ENCODE measurements around the gene OPCML. TPM values are rescaled to one million over a fixed set of nuclear protein-coding genes. Genes with fewer than 3 reads are reported as not detected.
A peak's percentile ranks its signal among the peaks of the same experiment; 100 is the strongest.

Gene OPCML
- total and polyA plus RNA-seq, 2 experiments from 2014 or later: 1.2 to 4.4 TPM

DNA sequence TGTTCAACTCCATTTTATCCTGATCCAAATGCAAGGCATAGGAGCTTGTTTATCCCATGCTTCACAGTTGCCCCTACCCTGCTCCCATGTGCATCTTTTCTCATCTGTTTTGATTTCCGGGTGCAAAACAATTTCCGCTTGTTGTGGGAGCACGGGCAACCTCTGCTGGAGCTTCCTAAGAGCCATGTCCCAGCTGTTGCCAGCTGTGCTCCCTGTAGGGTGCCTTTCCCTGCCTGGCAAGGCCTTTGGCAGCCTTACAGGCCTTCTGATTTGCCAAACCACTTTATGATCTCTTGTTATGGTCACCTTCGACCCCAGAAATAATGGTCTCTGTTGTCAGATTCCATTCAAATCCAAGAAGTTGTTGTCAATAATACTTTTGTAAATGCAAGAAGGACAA, 1038.5 kb downstream of the OPCML start:
- H3K27me3 ChIP-seq (ENCODE audit: insufficient read depth): no peaks in the 10 kb centered on the region
- no peaks in the 10 kb centered on the region for H3K36me3 ChIP-seq (ENCODE audit: insufficient read depth)
- no peaks in the 10 kb centered on the region for H3K79me2 ChIP-seq (replicated peaks; ENCODE audit: insufficient read depth)
- H3K4me1 ChIP-seq (ENCODE audit: insufficient read depth): peaks cover 9% of the 10 kb centered on the region
- Mint-ChIP-seq H3K36me3 (ENCODE audit: low read depth) (no peaks in the 10 kb centered on the region; the same call in 2 of the 3 replicates), H3K27me3 (ENCODE audit: insufficient read depth, low read depth, poor library complexity) (no peaks in the 10 kb centered on the region), H3K9me3 (peaks cover 5% of the 10 kb centered on the region; the same call in 2 of the 3 replicates), H3K4me3 (no peak overlapping the region), H3K4me1 (peaks cover 22% of the 10 kb centered on the region), H3K27ac (peak overlapping the region; percentile 60; the same call in 1 of the 2 replicates)
- no peaks in the 10 kb centered on the region for H3K9me2 ChIP-seq (ENCODE audit: insufficient read depth)
- ATAC-seq: peak; percentile 45; the same call in 2 of the 3 replicates
- DNase-seq (ENCODE audit: low spot score): no peak
- H3K4me2 ChIP-seq: no peak overlapping the region
- no peak overlapping the region for H3K27ac ChIP-seq (ENCODE audit: low read depth)
- no peaks in the 10 kb centered on the region for H3F3A ChIP-seq (replicated peaks; ENCODE audit: low read depth)
- no peak overlapping the region for H2AFZ ChIP-seq
- TF ChIP-seq ZNF462 (CRISPR knock-in tag; IDR thresholded peaks at IDR 0.05) (no peak), CREB1 (CRISPR knock-in tag; IDR thresholded peaks at IDR 0.05; ENCODE audit: low read depth) (no peak), STAT1 (IDR thresholded peaks at IDR 0.05; ENCODE audit: unreplicated experiment) (no peak), JUNB (IDR thresholded peaks at IDR 0.05; ENCODE audit: unreplicated experiment) (no peak), ZNF331 (CRISPR knock-in tag; IDR thresholded peaks at IDR 0.05; ENCODE audit: low read depth) (no peak), EZH2 (IDR thresholded peaks at IDR 0.05; ENCODE audit: low read depth, unreplicated experiment) (no peak), POLR2AphosphoS5 (IDR thresholded peaks at IDR 0.05; ENCODE audit: low read depth) (no peak), ZNF114 (CRISPR knock-in tag; IDR thresholded peaks at IDR 0.05) (no peak), NANOG (IDR thresholded peaks at IDR 0.05; ENCODE audit: borderline replicate concordance) (no peak), CTCF (conservative IDR thresholded peaks at IDR 0.05; ENCODE audit: low read depth in 2 of 2) (no peak), EZH2phosphoT487 (IDR thresholded peaks at IDR 0.05; ENCODE audit: unreplicated experiment) (no peak)
- TF ChIP-seq, protein P1, sequence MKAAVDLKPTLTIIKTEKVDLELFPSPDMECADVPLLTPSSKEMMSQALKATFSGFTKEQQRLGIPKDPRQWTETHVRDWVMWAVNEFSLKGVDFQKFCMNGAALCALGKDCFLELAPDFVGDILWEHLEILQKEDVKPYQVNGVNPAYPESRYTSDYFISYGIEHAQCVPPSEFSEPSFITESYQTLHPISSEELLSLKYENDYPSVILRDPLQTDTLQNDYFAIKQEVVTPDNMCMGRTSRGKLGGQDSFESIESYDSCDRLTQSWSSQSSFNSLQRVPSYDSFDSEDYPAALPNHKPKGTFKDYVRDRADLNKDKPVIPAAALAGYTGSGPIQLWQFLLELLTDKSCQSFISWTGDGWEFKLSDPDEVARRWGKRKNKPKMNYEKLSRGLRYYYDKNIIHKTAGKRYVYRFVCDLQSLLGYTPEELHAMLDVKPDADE (IDR thresholded peaks at IDR 0.05): no peak
- TF ChIP-seq, protein P2, sequence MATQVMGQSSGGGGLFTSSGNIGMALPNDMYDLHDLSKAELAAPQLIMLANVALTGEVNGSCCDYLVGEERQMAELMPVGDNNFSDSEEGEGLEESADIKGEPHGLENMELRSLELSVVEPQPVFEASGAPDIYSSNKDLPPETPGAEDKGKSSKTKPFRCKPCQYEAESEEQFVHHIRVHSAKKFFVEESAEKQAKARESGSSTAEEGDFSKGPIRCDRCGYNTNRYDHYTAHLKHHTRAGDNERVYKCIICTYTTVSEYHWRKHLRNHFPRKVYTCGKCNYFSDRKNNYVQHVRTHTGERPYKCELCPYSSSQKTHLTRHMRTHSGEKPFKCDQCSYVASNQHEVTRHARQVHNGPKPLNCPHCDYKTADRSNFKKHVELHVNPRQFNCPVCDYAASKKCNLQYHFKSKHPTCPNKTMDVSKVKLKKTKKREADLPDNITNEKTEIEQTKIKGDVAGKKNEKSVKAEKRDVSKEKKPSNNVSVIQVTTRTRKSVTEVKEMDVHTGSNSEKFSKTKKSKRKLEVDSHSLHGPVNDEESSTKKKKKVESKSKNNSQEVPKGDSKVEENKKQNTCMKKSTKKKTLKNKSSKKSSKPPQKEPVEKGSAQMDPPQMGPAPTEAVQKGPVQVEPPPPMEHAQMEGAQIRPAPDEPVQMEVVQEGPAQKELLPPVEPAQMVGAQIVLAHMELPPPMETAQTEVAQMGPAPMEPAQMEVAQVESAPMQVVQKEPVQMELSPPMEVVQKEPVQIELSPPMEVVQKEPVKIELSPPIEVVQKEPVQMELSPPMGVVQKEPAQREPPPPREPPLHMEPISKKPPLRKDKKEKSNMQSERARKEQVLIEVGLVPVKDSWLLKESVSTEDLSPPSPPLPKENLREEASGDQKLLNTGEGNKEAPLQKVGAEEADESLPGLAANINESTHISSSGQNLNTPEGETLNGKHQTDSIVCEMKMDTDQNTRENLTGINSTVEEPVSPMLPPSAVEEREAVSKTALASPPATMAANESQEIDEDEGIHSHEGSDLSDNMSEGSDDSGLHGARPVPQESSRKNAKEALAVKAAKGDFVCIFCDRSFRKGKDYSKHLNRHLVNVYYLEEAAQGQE (IDR thresholded peaks at IDR 0.05; ENCODE audit: unreplicated experiment): no peak
- H4K20me1 ChIP-seq (replicated peaks; ENCODE audit: insufficient read depth): no peaks in the 10 kb centered on the region
- no peak overlapping the region for H3K4me3 ChIP-seq

All from GM23338 (cell line).